HG03342 (cell line): ENCODE results near the gene STRIP1.

Source experiments
- ATAC-seq: cut with Tn5 transposase; IDR thresholded peaks from one replicate; pipeline ENCODE4 v1.9.1; 2021; ENCODE audit warnings: mild to moderate bottlenecking, moderate library complexity; ENCODE audit not compliant: unreplicated experiment

The STRIP1 gene

DNA sequence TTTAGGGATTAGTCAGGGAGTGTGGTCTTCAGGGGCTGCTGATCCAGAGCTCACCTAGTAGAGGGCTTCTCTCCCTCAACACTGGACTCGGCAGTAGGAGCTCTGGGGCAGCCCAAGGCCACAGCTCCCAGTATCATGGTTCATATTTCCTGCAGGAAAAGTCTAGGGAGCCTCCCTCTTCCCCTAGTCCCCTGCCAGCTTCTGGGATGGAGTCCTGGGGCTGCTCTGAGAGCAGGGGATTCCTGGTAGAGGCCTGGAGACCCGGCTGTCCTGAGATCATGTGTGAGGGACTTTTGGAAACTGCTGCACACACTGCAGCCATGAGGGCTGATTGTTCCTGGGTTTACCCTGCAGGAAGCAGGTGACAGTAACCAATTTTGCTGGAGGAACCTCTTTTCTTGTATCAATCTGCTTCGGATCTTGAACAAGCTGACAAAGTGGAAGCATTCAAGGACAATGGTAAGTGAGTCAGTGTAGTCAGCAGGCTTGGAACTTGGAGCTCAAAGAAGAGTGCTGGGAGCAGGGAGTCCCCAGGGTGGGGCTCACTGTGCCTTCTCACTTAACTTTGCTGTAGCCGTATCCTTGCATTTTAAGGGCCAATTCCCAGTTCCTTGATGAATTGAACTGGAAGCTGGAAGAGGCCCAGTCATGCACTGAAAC lies 16.3 kb downstream of the STRIP1 start:
- no peak for ATAC-seq

DNA sequence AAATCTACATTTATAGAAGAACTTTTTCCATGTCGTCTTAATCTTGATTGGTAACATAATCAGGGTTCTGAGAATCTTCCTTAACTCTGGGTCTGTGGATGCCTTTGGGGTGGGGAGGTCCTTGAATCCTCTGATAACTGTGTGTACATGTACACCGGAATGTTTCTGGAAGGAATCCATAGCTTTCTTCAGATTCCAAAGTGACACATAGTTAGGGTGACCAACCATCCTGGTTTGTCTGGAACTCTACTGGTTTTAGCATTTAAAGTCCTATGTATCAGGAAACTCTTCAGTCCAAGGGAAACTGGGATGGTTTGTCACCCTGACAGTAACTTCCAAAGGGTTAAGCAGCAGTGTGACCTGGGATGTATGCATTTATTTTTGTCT lies 16.8 kb downstream of the STRIP1 start:
- ATAC-seq = no peak

DNA sequence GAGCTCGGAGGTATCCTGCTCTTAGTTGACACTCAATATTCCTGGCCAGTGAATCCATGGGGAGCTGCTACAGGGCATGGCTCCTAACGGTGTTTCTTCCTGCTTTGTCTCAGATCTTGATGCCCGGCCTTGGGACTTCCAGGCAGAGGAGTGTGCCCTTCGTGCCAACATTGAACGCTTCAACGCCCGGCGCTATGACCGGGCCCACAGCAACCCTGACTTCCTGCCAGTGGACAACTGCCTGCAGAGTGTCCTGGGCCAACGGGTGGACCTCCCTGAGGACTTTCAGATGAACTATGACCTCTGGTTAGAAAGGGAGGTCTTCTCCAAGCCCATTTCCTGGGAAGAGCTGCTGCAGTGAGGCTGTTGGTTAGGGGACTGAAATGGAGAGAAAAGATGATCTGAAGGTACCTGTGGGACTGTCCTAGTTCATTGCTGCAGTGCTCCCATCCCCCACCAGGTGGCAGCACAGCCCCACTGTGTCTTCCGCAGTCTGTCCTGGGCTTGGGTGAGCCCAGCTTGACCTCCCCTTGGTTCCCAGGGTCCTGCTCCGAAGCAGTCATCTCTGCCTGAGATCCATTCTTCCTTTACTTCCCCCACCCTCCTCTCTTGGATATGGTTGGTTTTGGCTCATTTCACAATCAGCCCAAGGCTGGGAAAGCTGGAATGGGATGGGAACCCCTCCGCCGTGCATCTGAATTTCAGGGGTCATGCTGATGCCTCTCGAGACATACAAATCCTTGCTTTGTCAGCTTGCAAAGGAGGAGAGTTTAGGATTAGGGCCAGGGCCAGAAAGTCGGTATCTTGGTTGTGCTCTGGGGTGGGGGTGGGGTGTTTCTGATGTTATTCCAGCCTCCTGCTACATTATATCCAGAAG lies 19.4 kb downstream of the STRIP1 start:
- ATAC-seq = no peak

DNA sequence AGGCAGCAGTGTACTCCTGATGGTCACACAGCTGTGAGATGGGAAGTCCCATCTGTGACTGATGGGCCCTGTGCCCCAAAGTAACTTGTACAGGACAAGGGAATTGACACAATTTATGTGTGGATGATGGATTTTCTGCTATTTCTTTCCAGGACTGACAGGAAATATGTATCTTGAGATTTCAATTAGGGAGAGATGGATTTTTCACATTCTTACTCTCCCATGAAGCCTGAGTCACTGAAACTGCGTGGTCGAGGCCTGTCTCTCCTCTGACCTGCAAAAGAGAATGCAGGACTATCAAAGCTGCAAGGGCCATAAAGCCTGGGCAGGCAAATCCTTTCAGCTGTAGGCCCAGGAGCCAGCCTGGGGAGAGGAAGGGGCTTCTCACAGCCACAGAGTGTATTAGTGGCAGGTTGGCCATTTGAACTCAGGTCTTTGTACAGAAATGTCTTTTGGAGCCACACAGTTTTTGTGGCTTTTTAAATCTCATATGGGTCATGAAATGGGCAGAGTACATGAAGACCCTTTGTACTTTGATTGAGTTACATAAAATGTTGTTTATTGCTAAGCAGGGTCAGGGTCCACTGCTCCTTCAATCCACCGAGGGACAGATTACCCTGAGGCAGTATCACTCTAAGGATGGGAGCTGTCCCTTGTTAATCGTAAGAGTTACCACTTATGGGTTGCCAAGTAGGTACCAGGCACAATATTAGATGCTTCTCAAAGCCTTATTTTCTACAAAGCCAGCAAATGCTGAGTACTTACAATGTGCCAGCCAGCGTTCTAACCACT lies 21.3 kb downstream of the STRIP1 start:
- ATAC-seq = no peak

DNA sequence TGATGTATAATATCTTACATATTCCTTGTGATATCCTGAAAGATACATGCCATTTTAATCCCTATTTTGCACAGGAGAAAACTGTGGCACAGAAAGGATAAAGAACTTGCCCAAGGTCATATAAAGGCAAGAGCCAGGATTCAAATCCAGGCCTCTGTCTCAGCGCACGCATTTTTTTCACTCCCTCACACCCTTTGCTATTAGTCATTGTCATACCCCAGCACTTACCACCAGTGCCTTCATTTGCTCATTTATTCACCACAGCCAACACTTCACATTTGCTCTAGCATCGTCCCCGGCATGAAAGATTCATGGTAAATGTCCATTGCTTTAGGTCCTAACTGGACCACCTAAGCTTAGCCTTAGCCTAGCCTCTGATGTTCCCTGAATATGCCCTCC lies 21.9 kb downstream of the STRIP1 start:
- ATAC-seq = no peak

DNA sequence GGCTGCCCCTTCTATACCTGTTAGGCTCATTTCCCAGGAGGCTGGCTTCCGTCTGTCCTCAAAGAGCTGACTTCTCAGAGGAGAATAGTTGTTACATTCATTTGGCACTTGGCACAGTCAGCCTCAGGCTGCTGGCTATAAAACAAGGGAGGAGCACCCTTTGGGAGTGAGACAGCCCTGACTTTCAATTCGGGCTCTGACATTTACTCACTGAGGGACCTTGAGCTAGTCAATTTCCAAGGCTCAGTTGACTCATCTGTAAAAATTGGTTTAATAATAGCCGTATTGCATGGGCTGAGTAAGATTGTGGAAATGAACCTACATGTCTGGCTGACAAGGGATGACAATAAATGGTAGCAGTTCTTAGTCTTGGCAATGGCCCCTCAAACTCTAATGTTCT lies 22.4 kb downstream of the STRIP1 start:
- no peak for ATAC-seq

GRCh38 chr1:110057963-110058518 lies 23.6 kb downstream of the STRIP1 start:
- ATAC-seq = no peak

GRCh38 chr1:110058591-110058990 lies 24.2 kb downstream of the STRIP1 start:
- no peak for ATAC-seq

GRCh38 chr1:110059133-110059863 lies 24.9 kb downstream of the STRIP1 start:
- no peak for ATAC-seq

GRCh38 chr1:110060034-110060661 lies 25.7 kb downstream of the STRIP1 start:
- no peak for ATAC-seq

DNA sequence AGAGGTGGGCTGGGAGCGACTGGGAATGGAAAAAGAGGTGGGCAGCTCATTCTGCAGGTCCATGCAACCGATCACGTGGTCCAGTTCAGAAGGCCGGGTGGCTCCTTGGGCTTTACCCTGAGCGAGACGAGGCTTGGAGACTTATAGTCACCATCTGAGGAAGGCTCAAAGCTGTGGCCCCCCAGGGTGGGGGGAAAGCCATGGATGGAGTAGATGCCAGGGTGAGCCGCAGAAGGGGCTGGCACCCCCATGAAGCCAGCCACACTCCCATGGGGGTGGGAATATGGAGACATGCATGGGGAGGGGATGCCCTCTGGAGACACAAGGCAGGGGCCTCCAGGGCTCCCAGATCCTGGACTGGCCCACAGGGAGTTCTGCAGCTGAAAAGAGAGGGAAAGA lies 26.2 kb downstream of the STRIP1 start:
- ATAC-seq = no peak

DNA sequence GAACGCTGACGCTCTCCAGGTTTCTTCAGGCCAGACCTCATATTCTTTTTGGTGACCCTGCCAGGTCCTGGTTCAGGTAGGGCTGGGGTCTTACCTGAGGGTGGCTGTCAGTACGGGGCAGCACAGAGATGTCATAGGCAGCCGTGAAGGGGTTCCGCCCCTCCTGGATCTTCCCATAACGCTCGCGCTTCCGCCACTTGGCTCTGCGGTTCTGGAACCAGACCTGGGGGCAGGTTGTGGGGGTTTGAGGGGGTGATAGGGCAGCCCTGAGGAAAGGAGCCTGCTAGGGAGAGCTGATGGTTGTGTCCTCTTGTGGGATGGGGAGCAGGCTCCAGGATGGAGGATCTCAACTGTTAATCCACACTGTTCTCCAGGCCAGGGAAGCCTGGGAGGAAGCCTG lies 26.9 kb downstream of the STRIP1 start:
- no peak for ATAC-seq

GRCh38 chr1:110062612-110063011 lies 28.2 kb downstream of the STRIP1 start:
- no peak for ATAC-seq

- ATAC-seq = no peak
These were observed 29.4 kb downstream of the STRIP1 start for GRCh38 chr1:110063781-110064180.

DNA sequence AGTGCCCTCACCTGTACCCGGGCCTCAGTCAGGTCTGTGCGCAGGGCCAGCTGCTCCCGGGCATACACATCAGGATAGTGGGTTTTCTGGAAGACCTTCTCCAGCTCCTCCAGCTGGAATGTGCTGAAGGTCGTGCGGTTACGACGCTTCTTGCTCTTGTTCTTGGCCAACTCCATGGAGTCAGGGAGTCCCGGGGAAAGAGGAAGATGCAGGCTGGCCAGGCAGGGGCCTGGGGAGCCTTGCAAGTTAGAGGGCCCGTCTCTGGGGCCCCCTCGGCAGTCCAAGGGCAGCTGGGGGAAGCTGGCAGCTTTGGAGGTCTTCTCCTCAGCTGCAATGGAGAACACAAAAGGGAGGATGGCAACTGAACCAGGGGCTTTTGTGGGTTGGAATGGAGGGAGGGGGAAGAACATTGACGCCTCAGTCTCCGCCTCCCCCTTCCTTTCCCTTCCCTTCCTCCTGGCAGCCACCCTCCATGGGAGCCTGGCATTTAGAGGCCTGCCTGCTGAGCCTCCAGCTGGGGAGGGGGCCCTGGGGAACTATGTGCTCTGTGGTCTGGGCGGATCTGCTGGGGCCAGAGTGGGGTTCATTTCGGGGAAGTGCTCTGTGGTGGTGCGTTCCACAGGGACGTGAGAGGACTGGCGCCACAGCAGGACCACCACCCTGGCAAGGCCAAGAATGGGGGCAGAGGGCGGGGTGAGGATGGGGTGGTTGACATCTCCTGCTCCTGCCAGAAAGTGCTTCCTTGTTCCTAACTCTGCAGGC lies 30.3 kb downstream of the STRIP1 start:
- ATAC-seq = no peak

- no peak for ATAC-seq
These were observed 31.4 kb downstream of the STRIP1 start for GRCh38 chr1:110065841-110066240.

GRCh38 chr1:110067479-110067892 lies 33.1 kb downstream of the STRIP1 start:
- ATAC-seq = no peak

- no peak for ATAC-seq
These were observed 33.6 kb downstream of the STRIP1 start for GRCh38 chr1:110067893-110068645.
